ENCODE data around the gene PPARG.
"Not testable (repeated sequence)": the region's sequence is repeated elsewhere in the genome, so short reads cannot be mapped to it uniquely, and the experiment has no call there.

PPARG gene

DNA sequence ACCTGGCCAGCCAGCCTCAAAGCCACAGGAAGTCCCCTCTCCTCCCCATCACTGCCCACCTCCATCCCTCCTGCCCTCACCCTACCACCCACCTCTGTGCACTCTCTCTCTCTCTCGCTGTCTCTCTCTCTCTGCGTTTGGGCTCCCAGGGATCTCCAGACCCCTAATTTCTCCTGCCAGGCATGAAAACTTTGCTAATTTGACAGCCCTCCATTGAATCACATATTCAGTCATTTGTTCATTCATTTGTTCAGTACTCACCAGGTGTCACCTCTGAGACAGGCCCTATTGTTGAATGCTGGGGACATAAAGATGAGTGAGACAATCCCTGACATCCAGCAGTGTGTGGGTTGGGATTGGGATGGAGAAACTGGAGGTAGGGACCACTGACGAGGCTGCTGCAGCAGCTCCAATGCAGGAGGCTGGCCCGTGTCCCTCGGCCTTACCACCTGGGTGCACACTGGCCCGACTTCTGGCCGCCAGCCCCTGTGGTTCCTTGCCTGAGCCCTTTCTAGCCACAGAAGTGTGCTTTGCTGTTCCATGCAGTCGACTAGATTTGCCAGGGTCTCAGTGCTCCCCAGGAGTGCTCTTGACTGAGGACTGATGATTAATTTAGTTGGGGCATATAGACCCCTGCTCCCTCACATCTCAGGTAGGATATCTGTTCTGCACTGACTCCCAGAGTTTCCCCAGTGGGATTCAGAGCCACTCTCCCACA lies 156.8 kb downstream of the PPARG start:
- DNase-seq, result no peak

DNA sequence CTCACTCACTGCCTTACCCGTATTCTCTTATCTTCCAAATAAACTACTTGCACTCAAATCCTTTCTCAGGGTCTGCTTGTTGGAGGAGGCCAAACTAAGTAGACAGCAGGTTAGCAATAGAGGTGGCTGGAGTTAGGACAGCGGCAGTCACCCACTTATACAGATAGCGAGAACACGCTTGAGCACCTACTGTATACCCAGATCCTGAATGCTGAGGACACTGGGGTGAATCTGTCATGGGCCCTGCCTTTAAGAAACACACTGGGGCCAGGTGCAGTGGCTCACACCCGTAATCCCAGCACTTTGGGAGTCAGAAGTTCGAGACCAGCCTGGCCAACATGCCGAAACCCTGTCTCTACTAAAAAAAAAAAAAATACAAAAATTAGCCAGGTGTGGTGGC lies 157.4 kb downstream of the PPARG start:
- no peak for DNase-seq

DNA sequence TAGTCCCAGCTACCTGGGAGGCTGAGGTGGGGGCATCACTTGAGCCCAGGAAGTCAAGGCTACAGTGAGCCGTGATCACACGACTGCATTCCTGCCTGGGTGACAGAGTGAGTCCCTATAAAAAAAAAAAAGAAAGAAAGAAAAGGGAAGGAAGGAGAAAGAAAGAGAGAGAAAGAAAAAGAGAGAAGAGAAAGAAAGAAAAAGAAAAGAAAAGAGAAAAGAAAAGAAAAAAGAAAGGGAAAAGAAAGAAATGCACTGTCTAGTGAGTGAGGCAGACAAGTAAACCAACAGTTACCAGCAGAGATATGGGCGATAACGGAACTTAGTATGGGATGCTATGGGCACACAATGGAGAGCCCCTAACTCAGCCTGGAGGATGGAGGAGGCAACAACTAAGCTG lies 158.2 kb downstream of the PPARG start:
- DNase-seq, result no peak

DNA sequence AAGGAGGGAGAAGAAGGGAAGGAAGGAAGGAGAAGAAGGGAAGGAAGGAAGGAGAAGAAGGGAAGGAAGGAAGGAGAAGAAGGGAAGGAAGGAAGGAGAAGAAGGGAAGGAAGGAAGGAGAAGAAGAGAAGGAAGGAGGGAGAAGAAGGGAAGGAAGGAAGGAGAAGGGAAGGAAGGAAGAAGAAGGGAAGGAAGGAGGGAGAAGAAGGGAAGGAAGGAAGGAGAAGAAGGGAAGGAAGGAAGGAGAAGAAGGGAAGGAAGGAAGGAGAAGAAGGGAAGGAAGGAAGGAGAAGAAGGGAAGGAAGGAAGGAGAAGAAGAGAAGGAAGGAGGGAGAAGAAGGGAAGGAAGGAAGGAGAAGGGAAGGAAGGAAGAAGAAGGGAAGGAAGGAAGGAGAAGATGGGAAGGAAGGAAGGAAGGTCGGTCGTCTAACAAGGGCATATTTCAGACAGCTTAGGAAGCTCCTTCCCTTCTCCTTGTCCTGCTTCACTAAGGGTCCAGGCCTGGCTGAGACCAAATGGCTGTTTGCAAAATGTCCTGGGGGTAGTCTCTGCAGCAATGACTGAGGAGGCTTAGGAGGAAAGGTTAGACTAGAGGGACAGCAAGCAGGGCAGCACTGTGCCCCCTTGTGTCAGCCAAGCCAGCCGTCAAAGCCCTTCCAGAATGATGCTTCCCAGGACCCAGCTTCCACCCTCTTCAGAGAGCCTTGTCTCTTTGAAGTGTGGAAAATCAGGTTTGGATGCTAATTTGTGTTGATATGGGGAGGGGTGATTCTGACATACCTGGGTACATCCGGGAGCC lies 159.7 kb downstream of the PPARG start:
- not testable (repeated sequence) for DNase-seq

DNA sequence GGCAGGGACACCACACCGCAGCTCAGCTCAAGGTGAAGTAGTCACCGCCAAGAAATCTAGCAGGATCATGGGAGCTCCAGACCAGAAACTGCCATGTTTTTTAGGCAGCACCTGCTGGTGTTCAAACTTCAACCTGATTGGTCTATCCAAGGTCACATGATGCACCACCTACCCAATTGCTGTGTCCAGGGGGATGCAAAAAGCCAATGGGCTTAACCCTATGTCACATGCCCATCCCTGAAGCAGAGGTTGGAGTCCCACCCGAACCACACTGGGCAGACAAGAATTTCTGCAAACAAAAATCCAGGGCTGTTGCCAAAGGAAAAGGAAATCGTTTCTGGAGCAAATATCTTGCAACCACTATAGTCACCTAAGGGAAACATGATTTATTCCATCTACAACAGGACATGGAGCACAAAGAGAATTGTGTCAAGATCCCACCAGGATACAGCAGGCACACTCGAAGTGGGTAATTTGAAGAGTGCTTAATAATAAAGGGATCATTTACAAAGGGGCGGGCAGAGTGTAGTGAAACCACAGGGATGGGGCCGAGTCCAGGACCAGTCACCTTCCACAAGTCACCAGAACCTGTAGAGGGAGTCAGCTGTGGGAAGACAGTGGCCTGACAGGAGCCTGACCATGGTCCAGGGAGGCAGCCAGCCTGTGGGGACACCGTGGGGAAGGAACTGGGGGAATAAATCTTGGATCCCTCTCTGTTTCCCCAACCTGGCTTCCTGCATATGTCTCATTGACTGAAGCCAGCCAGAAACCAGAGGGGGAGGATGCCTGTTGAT lies 161.2 kb downstream of the PPARG start:
- peak; percentile 7 for DNase-seq

DNA sequence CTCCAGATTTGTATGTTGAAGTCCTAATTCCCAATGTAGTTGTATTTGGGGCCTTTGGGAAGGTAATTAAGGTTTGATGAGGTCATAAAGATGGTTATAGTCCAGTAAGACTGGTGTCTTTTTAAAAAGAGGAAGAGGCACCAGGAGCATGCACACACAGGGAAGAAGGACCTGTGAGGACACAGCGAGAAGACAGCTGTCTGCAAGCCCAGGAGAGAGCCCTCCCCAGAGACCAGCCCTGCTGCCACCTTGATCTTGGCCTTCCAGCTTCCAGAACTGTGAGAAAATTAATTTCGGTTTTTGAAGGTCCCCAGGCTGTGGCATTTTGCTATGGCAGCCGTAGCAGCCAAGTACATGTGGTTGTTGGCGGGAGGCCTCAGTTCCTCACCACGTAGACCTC lies 162.6 kb downstream of the PPARG start:
- no peak for DNase-seq

DNA sequence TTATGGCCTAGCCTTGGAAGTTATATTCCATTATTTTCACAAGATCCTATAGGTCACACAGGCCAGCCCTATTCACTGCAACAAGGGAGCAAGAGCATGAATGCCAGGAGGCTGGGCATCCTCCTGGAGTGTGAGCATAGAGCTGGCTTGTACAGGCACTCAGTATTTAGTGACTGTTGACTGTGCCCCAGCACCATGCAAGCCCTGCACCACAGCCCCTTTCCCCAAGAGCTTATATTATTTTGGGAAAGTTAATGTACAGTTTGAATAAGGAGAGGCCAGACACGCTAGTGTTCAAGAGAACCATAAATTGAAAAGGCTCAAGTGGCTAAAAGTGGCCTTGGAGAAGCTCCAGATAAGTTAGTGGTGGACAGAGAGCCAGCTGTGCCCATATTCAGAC lies 163.1 kb downstream of the PPARG start:
- DNase-seq, result no peak

DNA sequence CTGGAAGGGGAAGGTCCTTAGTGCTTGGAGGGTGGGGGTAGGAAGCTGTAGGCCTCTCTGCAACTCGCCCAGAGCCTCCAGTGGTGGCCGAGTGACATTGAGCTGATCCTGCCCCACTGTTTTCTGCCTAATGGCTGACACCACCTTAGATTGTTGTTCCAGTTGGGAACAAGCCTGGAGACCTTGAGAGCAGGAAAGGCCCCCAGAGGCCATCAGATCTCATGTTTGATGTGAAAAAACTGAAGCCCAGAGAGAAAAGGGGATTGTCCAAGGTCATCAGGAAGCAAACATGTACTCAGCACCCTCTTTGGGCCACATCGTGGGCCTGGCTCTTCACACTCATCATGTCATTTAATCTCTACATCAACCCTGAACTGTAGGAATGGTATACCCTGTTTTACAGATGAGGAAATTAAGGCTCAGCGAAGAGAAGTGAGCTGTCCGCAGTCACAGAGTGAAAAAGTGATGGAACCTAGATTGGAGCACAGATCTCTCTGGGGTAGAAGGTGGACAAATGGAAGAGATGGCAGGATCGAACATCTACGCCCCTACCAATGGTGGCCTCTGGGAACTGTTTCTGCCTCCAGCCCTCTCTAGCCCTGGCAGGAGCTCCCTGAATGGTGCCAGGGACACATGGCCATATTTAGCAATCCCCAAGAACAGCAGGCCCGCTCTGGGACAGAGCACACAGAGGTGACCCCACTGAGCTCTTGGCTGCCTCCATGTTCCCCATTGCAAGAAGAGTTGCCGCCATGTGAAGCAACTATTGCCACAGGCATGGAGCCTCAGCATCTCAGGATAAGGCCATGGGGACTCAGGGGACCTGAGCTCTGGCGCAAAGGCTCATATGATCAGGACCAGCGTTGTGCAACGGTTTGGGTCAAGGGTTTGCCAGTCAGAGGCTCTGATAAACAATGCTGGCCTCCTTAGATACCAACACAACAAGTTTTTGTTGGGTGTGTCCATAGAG lies 163.8 kb downstream of the PPARG start:
- DNase-seq, result no peak

DNA sequence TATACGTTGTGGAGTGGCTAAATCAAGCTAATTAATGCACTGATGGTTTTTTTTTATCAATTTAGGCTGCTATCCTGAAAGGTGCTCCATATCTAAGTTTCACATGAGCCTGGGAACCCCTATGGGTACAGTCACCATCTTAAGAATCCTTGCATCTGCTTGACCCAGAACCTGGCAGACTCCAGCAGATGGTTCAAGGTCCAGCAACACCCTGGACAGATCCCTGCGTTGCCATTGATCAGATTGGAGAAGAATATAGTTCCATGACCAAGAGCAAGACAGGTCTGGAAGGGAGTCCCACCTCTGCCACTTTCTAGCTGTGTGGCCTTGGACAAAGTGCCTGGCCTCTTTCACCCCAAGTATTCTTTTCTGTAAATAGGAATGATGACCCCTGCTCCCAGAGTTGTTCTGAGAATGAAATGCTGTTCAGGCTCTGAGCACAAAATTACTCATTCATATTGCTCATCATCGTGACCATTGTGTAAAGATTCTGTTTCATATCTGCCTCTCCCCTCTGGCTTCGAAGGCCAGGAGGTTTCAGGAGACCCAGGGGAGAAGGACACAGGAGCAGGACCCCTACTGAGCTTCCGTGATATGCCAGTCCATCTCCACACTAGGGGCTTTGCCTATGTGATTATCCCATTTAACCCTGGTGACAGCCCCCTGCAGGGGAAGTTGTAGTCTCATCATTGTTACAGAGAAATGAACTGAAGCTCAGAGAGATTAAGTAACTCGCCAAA lies 165.4 kb downstream of the PPARG start:
- no peak for DNase-seq

DNA sequence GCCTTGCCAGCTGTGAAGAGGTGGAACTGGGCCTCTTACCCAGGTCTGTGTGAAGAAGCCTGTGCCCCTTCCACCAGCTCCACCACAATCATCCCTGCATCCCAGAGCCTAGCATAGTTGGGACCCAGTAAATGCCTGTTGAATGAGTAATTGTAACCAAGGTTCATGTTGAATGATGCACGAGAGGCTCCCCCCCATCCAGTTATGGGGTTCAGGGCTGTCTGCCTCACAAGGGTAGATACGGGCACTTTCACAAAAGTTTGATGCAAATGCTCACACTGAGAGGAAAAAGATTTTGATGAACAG lies 165.9 kb downstream of the PPARG start:
- no peak for DNase-seq

DNA sequence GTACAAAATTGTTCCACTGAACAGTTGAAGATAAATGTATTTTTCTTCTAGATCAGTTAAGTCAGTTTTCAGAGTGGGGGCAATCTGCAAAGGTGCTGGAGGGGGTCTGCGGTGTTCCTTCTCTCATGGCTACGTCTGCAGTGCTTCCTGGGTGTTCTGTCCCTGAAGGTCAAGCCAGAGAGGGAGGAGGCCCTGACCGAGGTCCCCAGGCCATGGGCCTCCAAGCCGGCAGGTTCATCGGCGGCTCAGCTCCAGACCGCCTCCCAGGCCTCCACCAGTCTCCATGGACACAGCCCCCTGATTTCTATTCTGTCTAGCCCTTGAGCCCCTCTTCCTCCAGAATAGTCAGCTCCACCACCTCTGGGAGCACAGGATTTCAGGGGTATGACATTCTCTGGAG lies 166.9 kb downstream of the PPARG start:
- DNase-seq, result no peak

DNA sequence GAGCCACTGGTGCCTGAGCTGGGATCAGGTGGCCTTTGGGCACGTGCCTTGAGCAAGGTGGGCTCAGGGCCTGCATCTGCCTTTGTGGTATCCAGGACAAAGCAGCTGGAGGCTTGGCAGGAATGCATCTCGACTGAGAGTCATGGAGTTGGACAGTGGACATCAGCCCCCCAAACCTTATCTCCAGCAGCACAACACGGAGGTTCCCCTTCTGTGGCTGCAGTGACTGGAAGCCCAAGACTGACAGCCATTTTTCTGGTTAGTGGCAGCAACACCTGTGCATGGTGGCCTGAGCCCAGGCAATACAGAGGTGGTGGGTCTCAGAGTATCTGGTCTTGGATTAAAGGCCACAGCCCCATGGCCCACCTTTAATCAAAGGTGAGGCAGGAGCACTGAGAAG lies 167.6 kb downstream of the PPARG start:
- no peak for DNase-seq

DNA sequence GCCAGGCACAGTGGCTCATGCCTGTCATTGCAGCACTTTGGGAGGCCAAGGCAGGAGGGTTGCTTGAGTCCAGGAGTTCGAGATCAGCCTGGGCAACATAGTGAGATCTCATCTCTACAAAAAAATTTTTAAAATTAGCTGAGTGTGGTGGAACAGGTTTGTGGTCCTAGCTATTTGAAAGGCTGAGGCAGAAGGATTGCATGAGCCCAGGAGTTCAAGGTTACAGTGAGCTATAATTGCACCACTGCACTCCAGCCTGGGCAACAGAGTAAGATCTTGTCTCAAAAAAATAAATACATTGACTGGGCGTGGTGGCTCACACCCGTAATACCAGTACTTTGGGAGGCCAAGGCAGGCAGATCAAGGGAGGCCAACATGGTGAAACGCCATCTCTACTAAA lies 168.5 kb downstream of the PPARG start:
- not testable (repeated sequence) for DNase-seq

DNA sequence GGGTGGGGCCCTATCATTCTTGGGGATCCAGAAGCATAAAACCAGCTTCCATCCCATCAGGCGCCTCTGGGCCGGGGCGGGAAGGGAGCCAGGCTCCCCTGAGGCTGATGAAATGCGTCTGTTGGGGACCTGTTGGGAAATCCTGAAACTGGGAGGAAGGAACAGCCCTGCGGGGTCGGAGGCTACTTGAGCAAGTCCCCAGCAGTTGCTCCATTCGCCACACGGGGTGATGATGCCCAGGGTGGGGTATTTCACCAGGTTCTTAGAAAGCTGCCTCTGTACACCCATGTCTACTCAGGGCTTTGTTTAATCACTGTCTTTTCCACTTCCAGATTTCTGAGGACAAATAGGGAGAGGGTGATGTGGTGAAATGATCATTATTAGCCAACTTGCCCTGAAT lies 170.0 kb downstream of the PPARG start:
- no peak for DNase-seq

DNA sequence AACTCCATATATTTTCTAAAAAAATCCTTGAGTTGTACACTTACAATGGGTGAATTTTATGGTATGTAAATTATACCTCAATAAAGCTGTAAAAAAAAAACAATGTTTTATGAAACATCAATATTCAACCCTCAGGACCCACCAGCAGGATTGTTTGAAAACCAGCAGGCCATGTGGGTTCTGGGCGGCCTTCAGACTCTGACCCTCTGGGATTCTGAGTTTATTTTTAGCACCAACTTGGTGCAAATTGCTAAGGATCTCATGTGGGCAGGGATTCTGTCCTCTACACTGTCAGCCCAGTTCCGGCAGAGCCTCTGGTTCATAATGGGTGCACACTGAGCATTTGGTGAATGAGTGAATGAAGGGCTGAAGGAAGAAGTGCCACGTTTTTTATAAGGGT lies 171.3 kb downstream of the PPARG start:
- no peak for DNase-seq

DNA sequence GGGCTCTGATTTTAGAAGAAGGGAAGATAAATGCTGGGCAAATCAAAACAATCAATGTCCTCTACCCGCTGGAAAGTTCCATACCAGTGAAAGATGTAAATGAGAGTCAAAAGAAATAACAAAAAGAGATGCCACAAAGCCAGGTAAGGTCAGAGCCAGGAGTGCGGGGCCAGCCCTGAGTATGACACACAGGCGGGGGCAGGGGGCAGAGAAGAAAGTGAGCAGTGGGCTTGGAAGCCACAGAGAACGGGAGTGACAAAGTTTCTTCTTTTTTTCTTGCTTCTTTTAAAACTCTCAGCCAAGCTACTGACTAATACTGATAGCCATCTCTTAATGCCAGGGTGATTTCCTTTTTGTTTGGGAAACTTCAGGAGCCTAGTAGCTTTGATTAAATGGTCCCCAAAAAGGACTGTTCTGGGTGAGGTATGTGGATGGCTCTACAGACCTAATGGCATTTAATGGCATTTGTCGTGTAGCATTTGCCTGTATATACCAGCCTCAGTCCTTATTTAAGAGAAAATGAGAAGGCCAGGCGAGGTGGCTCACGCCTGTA lies 172.3 kb downstream of the PPARG start:
- no peak for DNase-seq

DNA sequence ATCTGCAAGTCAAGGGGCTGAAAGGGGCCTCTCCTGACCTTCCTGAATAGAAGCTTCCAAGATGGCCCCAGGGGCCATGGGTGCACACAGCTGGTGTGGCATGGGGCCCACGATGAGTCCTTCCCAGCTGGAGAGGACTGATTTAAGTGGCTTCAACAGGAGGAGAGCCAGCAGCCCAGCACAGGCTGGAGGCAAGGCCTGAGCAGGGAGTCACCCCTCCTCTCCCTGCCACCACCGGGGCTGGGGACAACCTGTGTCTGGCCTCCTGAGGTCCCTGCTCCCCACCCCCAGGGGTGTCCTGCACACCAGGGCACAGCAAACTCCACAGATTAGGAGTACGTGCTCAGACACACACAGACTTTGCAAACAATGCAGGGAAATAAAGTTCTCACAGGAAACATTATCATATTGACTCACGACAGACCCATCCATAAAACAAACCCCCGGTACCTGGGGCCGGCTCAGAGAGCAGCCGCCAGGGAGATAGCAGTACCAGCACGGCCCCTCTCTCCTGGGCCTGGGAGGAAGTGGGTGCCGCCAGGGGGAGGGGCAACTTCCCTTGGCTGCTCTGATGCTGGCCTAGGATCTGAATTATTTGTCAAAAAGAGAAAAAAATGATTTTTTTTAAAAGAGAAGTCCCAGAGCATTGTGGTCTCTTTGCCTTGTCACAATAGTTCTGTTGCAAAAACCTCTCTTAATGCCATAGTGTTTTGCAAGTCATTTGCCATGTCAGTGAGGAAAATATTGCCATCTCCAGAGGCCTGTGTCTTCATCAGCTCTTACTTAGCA lies 173.5 kb downstream of the PPARG start:
- no peak for DNase-seq

DNA sequence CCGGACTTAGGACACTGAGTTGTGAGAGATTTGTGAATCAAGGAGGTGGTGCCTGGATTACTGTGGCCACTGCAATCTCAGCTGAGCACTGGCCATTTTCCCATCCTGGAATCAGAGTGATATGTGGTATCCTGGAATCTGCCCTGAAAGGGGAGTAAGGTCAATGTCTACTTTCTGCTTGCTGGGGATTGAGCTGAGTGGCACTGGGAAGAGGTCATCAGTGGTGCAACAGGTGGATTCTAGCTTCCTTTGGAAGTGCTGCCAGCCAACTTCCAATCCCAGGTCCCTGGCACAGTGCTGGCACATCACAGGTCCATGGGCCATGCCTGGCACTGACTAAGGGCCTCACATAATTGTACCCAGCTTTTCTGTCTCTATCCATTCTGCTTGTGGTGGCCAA lies 174.8 kb downstream of the PPARG start:
- DNase-seq, result no peak

DNA sequence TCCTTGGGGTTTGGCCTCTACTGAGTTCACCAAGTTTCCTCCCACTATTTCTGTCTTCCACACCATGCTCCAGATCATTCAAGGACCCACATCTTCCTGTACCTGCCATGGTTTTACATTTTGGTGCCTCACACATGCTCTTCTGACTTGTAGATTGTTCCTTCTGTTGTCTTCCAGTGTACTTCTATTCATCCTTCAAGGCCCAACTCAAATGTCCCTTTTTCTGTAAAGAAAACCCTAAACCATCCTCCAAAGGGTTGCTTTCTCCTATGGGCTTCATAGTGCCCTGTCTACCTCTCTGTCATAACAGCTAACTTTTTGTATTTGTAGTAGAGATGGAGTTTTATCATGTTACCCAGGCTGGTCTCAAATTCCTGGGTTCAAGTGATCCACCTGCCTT lies 175.3 kb downstream of the PPARG start:
- DNase-seq, result no peak

DNA sequence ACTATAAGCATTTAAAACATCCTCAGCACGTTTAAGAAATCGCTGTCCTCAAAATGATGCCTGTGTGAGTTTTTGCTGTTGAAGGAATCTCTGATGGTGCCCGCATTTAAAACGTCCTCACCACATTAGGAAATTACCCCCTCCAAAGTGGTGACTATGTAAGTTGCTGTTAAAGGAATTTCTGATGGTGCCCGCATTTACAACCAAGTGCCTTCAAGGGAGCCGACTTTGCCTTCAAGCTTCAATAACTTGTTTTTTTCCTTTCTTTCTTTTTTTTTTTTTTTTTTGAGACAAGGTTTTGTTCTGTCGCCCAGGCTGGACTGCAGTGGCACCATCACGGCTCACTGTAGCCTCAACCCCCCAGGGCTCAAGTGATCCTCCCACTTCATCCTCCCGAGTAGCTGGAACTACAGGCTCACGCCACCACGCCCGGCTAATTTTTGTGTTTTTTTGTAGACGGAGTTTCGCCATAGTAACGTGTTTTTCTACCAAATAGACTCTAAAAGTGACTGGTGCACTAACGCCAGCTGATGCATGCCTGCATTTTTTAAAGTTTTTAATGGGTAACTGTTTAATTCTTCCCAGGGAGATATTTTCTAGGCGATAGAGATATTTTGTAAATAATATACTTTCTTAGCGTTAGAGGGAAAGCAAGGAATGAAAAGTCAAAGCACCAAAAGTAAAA lies 176.4 kb downstream of the PPARG start:
- DNase-seq, result no peak

Data from NCI-H2029 treated with DMSO at 0.1 percent for 48 hours (cell line).